Skin of body (tissue), 2 donors: Measurements from ENCODE around the gene OR2C3. TPM values are rescaled to one million over a fixed set of nuclear protein-coding genes. Genes with fewer than 3 reads are reported as not detected.
A peak's percentile ranks its signal among the peaks of the same experiment; 100 is the strongest.
"Not testable (repeated sequence)": the region's sequence is repeated elsewhere in the genome, so short reads cannot be mapped to it uniquely, and the experiment has no call there.

ENCODE experiments used
- DNase-seq: peaks from one replicate; lab custom pipeline; 2025; lab: John Stamatoyannopoulos, UW
- total RNA-seq: library from RNA; depleted of rRNA; stranded (reverse); fragments of >200 nt; gene quantifications from one replicate; pipeline ENCODE4 v1.2.3, GENCODE V29; 2014

OR2C3 gene
- total RNA-seq, 1 donor from 2014 or later, result not detected

DNA sequence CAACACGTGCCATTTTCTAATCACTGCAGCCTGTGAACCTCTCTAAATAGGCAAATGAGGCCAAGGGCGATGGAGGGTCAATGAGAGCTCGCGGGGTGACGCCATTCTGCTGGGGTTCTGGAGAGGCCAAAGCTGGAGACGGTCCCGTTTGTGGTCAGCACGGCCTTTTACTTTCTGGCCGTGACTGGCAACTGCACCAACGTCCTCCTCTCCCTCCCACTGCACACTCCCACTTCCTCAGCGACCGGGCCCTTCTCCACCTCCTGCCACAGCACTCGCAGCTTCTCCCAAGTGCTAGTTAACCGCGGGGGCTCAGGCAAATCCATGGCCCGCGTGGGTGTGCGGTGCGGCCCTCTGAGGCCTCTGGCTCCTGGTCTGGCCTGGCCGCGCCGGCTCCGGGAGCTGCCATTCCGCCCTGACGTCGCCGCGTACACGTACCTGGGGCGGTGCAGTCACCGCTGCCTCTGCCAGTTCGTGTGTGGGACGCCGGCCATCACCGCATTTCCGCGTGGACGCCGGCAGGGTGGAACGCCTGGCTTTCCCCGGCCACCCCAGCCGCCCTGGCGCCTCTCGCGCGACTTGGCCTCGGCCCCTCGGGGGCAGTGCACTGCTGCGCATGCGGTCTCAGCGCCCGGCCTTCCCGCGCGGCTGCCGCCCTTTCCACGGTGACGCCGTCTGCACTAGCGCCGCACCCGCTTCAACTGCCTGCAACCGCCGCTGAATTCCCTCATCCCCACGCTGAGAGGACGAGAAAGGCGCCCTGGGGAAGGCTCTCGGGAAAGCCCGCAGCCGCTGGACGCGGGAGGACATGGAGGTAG is 18.2 kb downstream of the OR2C3 start:
- no peak for DNase-seq

GRCh38 chr1:247506831-247507230 is 29.4 kb downstream of the OR2C3 start:
- DNase-seq, result no peak

- no peak for DNase-seq
Observed at GRCh38 chr1:247500865-247501264, 35.4 kb downstream of the OR2C3 start.

GRCh38 chr1:247496581-247497285 is 39.5 kb downstream of the OR2C3 start:
- DNase-seq, result no peak

DNA sequence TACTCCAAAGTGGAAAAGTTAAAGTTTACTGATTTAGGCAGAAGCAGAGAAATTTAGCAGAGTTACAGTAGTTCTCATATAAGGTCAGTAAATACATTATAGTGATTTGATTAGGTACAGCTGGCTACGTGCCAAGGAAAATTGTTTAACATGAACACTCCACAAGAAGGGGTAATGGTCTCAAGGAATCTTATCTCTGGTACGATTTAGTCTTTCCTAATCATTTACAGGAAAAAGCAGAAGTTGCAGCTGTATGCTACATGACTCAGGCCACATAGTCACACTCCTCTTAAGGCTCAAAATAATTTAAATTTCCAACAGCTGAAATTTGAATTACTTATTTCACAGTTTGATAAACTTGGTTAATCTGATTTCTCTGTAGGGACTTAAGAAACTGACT is 41.5 kb downstream of the OR2C3 start:
- DNase-seq, result no peak

GRCh38 chr1:247493106-247493505 is 43.1 kb downstream of the OR2C3 start:
- no peak for DNase-seq

DNA sequence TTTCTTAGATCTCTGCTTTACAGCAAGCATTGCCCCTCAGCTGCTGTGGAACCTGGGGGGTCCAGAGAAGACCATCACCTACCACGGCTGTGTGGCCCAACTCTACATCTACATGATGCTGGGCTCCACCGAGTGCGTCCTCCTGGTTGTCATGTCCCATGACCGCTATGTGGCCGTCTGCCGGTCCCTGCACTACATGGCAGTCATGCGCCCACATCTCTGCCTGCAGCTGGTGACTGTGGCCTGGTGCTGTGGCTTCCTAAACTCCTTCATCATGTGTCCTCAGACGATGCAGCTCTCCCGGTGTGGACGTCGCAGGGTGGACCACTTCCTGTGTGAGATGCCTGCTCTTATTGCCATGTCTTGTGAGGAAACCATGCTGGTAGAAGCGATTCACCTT is 44.9 kb downstream of the OR2C3 start:
- DNase-seq, result no peak

DNA sequence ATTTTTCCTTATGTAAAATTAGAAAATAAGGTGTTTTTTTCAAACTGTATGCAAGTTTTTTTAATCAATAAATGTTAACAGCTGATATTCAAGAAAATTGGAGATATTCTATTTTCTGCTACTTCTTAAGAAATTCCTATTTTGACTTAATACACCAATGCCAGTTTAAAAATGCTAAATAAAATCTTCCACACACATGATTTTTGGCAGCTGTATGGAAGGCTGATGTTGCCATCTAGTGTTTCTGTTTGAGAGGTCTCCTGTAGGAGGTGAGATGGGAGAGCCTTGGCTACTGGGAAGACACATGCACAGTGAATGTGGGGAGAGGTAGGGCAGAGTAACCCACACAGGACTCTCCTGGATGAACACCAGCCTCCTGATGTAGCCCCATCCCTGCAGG is 49.2 kb downstream of the OR2C3 start:
- DNase-seq, result peak; percentile 34

GRCh38 chr1:247482747-247483146 is 53.5 kb downstream of the OR2C3 start:
- DNase-seq, result no peak

DNA sequence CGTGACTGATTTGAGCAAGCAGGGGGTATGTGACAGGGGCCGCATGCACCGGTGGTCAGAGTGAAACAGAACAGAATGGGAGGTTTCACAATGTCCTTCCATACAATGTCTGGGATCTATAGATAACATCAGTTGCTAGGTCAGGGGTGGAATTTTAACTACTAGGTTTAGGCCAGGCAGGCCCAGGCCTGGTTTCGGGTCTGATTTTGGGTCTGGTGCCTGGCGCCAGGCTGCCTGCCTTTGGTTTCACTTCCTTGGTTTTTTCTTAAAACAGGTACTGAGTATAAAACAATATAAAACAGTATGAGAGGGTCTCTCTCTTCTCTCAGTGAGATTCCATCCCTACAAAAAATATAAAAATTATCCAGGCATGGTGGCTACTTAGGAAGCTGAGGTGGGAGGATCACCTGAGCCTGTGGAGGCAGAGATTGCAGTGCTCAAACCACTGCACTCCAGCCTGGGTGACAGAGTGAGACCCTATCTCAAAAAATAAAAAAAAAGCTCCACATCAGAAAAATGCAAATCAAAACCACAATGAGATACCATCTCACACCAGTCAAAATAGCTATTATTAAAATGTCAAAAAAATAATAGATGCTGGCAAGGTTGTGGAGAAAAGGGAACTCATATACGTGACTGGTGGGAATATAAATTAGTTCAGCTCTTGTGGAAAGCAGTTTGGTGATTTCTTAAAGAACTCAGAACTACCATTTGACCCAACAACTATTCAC is 59.7 kb downstream of the OR2C3 start:
- not testable (repeated sequence) for DNase-seq

GRCh38 chr1:247475793-247476192 is 60.4 kb downstream of the OR2C3 start:
- no peak for DNase-seq

Other genes starting within 250 kb of the OR2C3 start
- gene ZNF496, start 204.6 kb downstream of the OR2C3 start, total RNA-seq, result 14.1 TPM
- gene NLRP3, start 120.3 kb downstream of the OR2C3 start, total RNA-seq, result 2.8 TPM
- not detected for gene OR2B11, start 78.3 kb downstream of the OR2C3 start, total RNA-seq
- 1.1 TPM for gene GCSAML, start 12.7 kb upstream of the OR2C3 start, total RNA-seq
- gene OR2G2, start 51.9 kb upstream of the OR2C3 start, total RNA-seq, result not detected
- not detected for gene OR2G3, start 69.1 kb upstream of the OR2C3 start, total RNA-seq
- gene OR13G1, start 143.3 kb upstream of the OR2C3 start, total RNA-seq, result not detected
- gene OR6F1, start 180.2 kb upstream of the OR2C3 start, total RNA-seq, result not detected
- gene OR14K1, start 202.2 kb upstream of the OR2C3 start, total RNA-seq, result not detected
- gene OR14A2, start 211.7 kb upstream of the OR2C3 start, total RNA-seq, result not detected
- not detected for gene OR1C1, start 224.1 kb upstream of the OR2C3 start, total RNA-seq